ENCODE measurements around the gene PARD3. TPM values are rescaled to one million over a fixed set of nuclear protein-coding genes. Genes with fewer than 3 reads are reported as not detected.

Gene PARD3
- total RNA-seq, 1 experiment from 2014 or later = 57.4 TPM

DNA sequence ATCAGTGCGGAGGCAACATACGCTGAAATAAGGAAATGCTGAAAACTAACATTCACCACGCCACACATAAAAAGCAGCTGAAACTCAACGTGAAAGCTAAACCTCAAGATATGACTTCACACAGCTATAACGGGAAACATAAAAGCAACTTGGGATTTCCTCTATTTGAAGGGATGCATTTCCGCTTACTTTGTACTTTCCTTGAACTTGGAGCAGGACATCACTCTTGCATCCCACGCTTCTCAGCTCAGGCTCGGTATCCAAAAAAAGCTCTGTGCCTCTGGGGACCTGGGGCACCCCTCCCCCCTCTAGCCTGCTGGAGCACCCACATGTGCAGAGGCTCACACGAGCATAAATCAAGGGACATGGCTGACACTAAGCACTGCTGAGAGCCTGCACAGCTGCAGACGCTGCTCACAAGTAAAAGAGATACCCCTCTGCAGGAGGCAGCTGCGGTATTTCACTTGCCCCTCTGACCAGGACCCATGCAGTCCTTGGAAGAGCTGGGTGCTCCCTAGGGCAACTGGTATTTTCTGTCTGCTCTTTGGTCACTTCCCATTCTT lies 34.2 kb downstream of the PARD3 start:
- CTCF ChIA-PET = no interaction called here
- DNase-seq = no peak
- no TSS peak for BruUV-seq (replicated peaks)
- Histone ChIP-seq H4K20me1 (ENCODE audit: insufficient read depth) (peaks cover 8% of the 10 kb centered on the region; the same call in 1 of the 2 replicates), H3K36me3 (ENCODE audit: low read depth) (no peaks in the 10 kb centered on the region), H3K9me2 (ENCODE audit: insufficient read depth) (no peaks in the 10 kb centered on the region), H3K27me3 (ENCODE audit: insufficient read depth, low read depth) (no peaks in the 10 kb centered on the region), H3K9me3 (ENCODE audit: insufficient read depth, low read depth) (no peaks in the 10 kb centered on the region), H3K27ac (no peak overlapping the region), H3K79me2 (ENCODE audit: low read depth) (peaks cover 69% of the 10 kb centered on the region), H3F3A (ENCODE audit: insufficient read depth, low read depth) (peaks cover 9% of the 10 kb centered on the region; the same call in 1 of the 2 replicates), H3K4me1 (replicated peaks; ENCODE audit: insufficient read depth) (no peaks in the 10 kb centered on the region; the same call in 1 of the 2 replicates), H2AFZ (no peak overlapping the region), H3K4me3 (no peak overlapping the region), H3K4me2 (no peak overlapping the region)
- TF ChIP-seq, protein P1, sequence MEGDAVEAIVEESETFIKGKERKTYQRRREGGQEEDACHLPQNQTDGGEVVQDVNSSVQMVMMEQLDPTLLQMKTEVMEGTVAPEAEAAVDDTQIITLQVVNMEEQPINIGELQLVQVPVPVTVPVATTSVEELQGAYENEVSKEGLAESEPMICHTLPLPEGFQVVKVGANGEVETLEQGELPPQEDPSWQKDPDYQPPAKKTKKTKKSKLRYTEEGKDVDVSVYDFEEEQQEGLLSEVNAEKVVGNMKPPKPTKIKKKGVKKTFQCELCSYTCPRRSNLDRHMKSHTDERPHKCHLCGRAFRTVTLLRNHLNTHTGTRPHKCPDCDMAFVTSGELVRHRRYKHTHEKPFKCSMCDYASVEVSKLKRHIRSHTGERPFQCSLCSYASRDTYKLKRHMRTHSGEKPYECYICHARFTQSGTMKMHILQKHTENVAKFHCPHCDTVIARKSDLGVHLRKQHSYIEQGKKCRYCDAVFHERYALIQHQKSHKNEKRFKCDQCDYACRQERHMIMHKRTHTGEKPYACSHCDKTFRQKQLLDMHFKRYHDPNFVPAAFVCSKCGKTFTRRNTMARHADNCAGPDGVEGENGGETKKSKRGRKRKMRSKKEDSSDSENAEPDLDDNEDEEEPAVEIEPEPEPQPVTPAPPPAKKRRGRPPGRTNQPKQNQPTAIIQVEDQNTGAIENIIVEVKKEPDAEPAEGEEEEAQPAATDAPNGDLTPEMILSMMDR (conservative IDR thresholded peaks at IDR 0.05) = no peak
- TF ChIP-seq EZH2 (IDR thresholded peaks at IDR 0.05; ENCODE audit: low read depth) = no peak
- intact Hi-C loops (cut with micrococcal nuclease; ENCODE audit: unreplicated experiment) = no loop called here
- POLR2A ChIA-PET (ENCODE audit: unreplicated experiment) = interaction anchor here (0.5 kb wide), 1 partner anchor 574 kb away, joined by 5 read pairs; no protein-coding TSS in a partner anchor

GRCh38 chr10:34778237-34778636 lies 36.9 kb downstream of the PARD3 start:
- TF ChIP-seq, protein P1 (conservative IDR thresholded peaks at IDR 0.05) = no peak
- no peak for TF ChIP-seq EZH2 (IDR thresholded peaks at IDR 0.05; ENCODE audit: low read depth)
- no peaks in the 10 kb centered on the region for H3K36me3 ChIP-seq (ENCODE audit: low read depth)
- no peaks in the 10 kb centered on the region for H3K9me3 ChIP-seq (ENCODE audit: insufficient read depth, low read depth)
- peaks cover 12% of the 10 kb centered on the region; the same call in 1 of the 2 replicates for H4K20me1 ChIP-seq (ENCODE audit: insufficient read depth)
- H3K27me3 ChIP-seq (ENCODE audit: insufficient read depth, low read depth) = no peaks in the 10 kb centered on the region
- no TSS peak for BruUV-seq (replicated peaks)
- H3K79me2 ChIP-seq (ENCODE audit: low read depth) = peaks cover 79% of the 10 kb centered on the region
- no peak overlapping the region for H3K27ac ChIP-seq
- H3K9me2 ChIP-seq (ENCODE audit: insufficient read depth) = no peaks in the 10 kb centered on the region
- H3K4me2 ChIP-seq = no peak overlapping the region
- ChIA-PET CTCF (interaction anchor here (0.7 kb wide), 1 partner anchor 228 kb away, joined by 3 read pairs; no protein-coding TSS in a partner anchor), POLR2A (ENCODE audit: unreplicated experiment) (interaction anchor here (0.7 kb wide), 1 partner anchor 32 kb away, joined by 3 read pairs; no protein-coding TSS in a partner anchor)
- H3F3A ChIP-seq (ENCODE audit: insufficient read depth, low read depth) = peaks cover 9% of the 10 kb centered on the region; the same call in 1 of the 2 replicates
- no peak overlapping the region for H2AFZ ChIP-seq
- no peak for DNase-seq
- H3K4me1 ChIP-seq (replicated peaks; ENCODE audit: insufficient read depth) = no peaks in the 10 kb centered on the region; the same call in 1 of the 2 replicates
- intact Hi-C loops (cut with micrococcal nuclease; ENCODE audit: unreplicated experiment) = no loop called here
- no peak overlapping the region for H3K4me3 ChIP-seq

GRCh38 chr10:34776090-34776690 lies 38.9 kb downstream of the PARD3 start:
- intact Hi-C loops (cut with micrococcal nuclease; ENCODE audit: unreplicated experiment) = no loop called here
- Histone ChIP-seq H3K27me3 (ENCODE audit: insufficient read depth, low read depth) (no peaks in the 10 kb centered on the region), H4K20me1 (ENCODE audit: insufficient read depth) (0 out of 2 replicates have a peak, but pooled peaks cover 10% of the 10 kb centered on the region), H2AFZ (no peak overlapping the region), H3K4me3 (no peak overlapping the region), H3K9me2 (ENCODE audit: insufficient read depth) (no peaks in the 10 kb centered on the region), H3K36me3 (ENCODE audit: low read depth) (no peaks in the 10 kb centered on the region), H3F3A (ENCODE audit: insufficient read depth, low read depth) (peaks cover 4% of the 10 kb centered on the region; the same call in 1 of the 2 replicates), H3K4me2 (no peak overlapping the region), H3K9me3 (ENCODE audit: insufficient read depth, low read depth) (no peaks in the 10 kb centered on the region), H3K27ac (no peak overlapping the region), H3K79me2 (ENCODE audit: low read depth) (peaks cover 80% of the 10 kb centered on the region), H3K4me1 (replicated peaks; ENCODE audit: insufficient read depth) (no peaks in the 10 kb centered on the region; the same call in 1 of the 2 replicates)
- DNase-seq = no peak
- TF ChIP-seq, protein P1 (conservative IDR thresholded peaks at IDR 0.05) = no peak
- no peak for TF ChIP-seq EZH2 (IDR thresholded peaks at IDR 0.05; ENCODE audit: low read depth)
- ChIA-PET POLR2A (ENCODE audit: unreplicated experiment) (interaction anchor here (0.5 to 0.7 kb wide), 2 partner anchors 235 to 848 kb away, joined by 3 to 16 read pairs; no protein-coding TSS in a partner anchor), CTCF (interaction anchor here (0.6 kb wide), 1 partner anchor 234 kb away, joined by 12 read pairs; no protein-coding TSS in a partner anchor)
- BruUV-seq (replicated peaks) = no TSS peak
